GM12878 (cell line): ENCODE results near the gene TIMM29. TPM values are rescaled to one million over a fixed set of nuclear protein-coding genes. Genes with fewer than 3 reads are reported as not detected.

Experiments
- ATAC-seq: fragments of 200-7000 bp; cut with Tn5 transposase; 3 replicates; pipeline ENCODE4 v1.9.1; 2020; ENCODE audit warnings: mild to moderate bottlenecking, moderate library complexity
- BruUV-seq: library from RNA; stranded (reverse); fragments of 400-500 nt; replicated peaks from 2 replicates; lab custom pipeline; 2021; lab: Mats Ljungman, UMichigan
- CTCF ChIA-PET: fragments of 300-600 bp; sonication (Branson Sonifier 250); formaldehyde crosslinking; extraction: SDS; loops from one replicate; lab custom pipeline; 2021; ENCODE audit warnings: inconsistent platforms; lab: Yijun Ruan, JAX
- POLR2A ChIA-PET: fragments of 350-600 bp; formaldehyde crosslinking; extraction: SDS; loops from one replicate; lab custom pipeline; 2021; ENCODE audit warnings: inconsistent platforms; lab: Charles Lee
- RAD21 ChIA-PET: fragments of 300-600 bp; sonication (Branson Sonifier 250); formaldehyde crosslinking; loops from one replicate; lab custom pipeline; 2023; ENCODE audit warnings: antibody characterized with exemption; ENCODE audit not compliant: unreplicated experiment; lab: Charles Lee
- SMC1A ChIA-PET: fragments of 300-600 bp; sonication (Branson Sonifier 250); formaldehyde crosslinking; loops from one replicate; lab custom pipeline; 2023; ENCODE audit not compliant: unreplicated experiment, uncharacterized antibody; lab: Charles Lee
- DNase-seq: peaks from one replicate; pipeline ENCODE4 v3.0.0-alpha.2; 2011; ENCODE audit warnings: low read depth, low spot score
- FAIRE-seq: peaks from 3 replicates; lab custom pipeline; 2011; peaks lifted over from hg19 to GRCh38; lab: Jason Lieb, UNC
- H2AFZ ChIP-seq: 2 replicates; pipeline ENCODE4 v1.6.0; 2011; ENCODE audit warnings: low read depth, low read length, control low read depth; ENCODE audit not compliant: control insufficient read depth
- H3K27ac ChIP-seq: 2 replicates; pipeline ENCODE4 v1.5.1; 2011; ENCODE audit warnings: control low read depth; ENCODE audit not compliant: control insufficient read depth, insufficient read depth
- H3K27me3 ChIP-seq, 2 experiments: replicated peaks in 1 of 2; 2 replicates each; pipeline versions ENCODE4 v1.6.0 to v1.6.1; 2011; ENCODE audit warnings: low read length in 1 of 2; ENCODE audit not compliant: control insufficient read depth in 2 of 2, insufficient read depth in 2 of 2
- H3K36me3 ChIP-seq, 2 experiments: 2 replicates each; pipeline ENCODE4 v1.5.1; 2011; ENCODE audit warnings: low read length in 1 of 2; ENCODE audit not compliant: control insufficient read depth in 2 of 2, insufficient read depth in 2 of 2
- H3K4me1 ChIP-seq: 2 replicates; pipeline ENCODE4 v1.6.1; 2011; ENCODE audit warnings: mild to moderate bottlenecking, low read length, moderate library complexity, mixed read lengths; ENCODE audit not compliant: control insufficient read depth, insufficient read depth
- H3K4me2 ChIP-seq: 2 replicates; pipeline ENCODE4 v1.6.0; 2011; ENCODE audit warnings: control low read depth; ENCODE audit not compliant: control insufficient read depth, insufficient read depth
- H3K4me3 ChIP-seq: fragments of 200-600 bp; sonication (generic); 2 replicates; pipeline ENCODE4 v1.5.1; 2016
- H3K79me2 ChIP-seq: 2 replicates; pipeline ENCODE4 v1.6.0; 2011; ENCODE audit warnings: low read length; ENCODE audit not compliant: control insufficient read depth, insufficient read depth
- H3K9ac ChIP-seq: 2 replicates; pipeline ENCODE4 v1.8.0; 2011; ENCODE audit warnings: low read length, control low read depth, mixed read lengths; ENCODE audit not compliant: control insufficient read depth, insufficient read depth
- H3K9me3 ChIP-seq: replicated peaks from 3 replicates; pipeline ENCODE4 v1.5.1; 2011; ENCODE audit warnings: mild to moderate bottlenecking, low read length; ENCODE audit not compliant: control insufficient read depth, insufficient read depth
- H4K20me1 ChIP-seq: 2 replicates; pipeline ENCODE4 v1.6.0; 2011; ENCODE audit not compliant: control insufficient read depth, insufficient read depth
- CHD1 ChIP-seq: IDR thresholded peaks from 2 replicates; pipeline ENCODE4 v1.6.1; 2012; ENCODE audit warnings: low read depth, low read length, improper control_type of control experiment
- CREM ChIP-seq: IDR thresholded peaks from 2 replicates; pipeline ENCODE4 v1.6.1; 2014; ENCODE audit warnings: antibody characterized with exemption, low read depth
- FOXM1 ChIP-seq: IDR thresholded peaks from 2 replicates; pipeline ENCODE4 v1.6.1; 2012; ENCODE audit warnings: low read depth, mild to moderate bottlenecking, inconsistent platforms, low read length, moderate library complexity
- HCFC1 ChIP-seq: fragments of 150-350 bp; IDR thresholded peaks from 2 replicates; pipeline ENCODE4 v1.6.1; 2014; ENCODE audit warnings: low read length
- MEF2B ChIP-seq: fragments of 450-650 bp; IDR thresholded peaks from 2 replicates; pipeline ENCODE4 v1.6.1; 2018; ENCODE audit warnings: mild to moderate bottlenecking, moderate library complexity; ENCODE audit not compliant: partially characterized antibody, poor library complexity, severe bottlenecking
- NFYB ChIP-seq: IDR thresholded peaks from 2 replicates; pipeline ENCODE4 v1.6.1; 2011; ENCODE audit warnings: low read depth, mild to moderate bottlenecking, low read length, improper control_type of control experiment, moderate library complexity; ENCODE audit not compliant: insufficient read depth
- PAX8 ChIP-seq: fragments of 450-650 bp; IDR thresholded peaks from 2 replicates; pipeline ENCODE4 v1.6.1; 2017; ENCODE audit warnings: mild to moderate bottlenecking, moderate library complexity
- RELA ChIP-seq: fragments of 450-650 bp; IDR thresholded peaks from 2 replicates; pipeline ENCODE4 v1.8.0; 2014; ENCODE audit warnings: borderline replicate concordance; ENCODE audit not compliant: partially characterized antibody
- RFX5 ChIP-seq: IDR thresholded peaks from 2 replicates; pipeline ENCODE4 v1.6.1; 2011; ENCODE audit warnings: low read depth, low read length, improper control_type of control experiment
- SMC3 ChIP-seq: IDR thresholded peaks from 2 replicates; pipeline ENCODE4 v1.6.1; 2011; ENCODE audit warnings: low read length, improper control_type of control experiment, borderline replicate concordance
- SPI1 ChIP-seq: IDR thresholded peaks from 2 replicates; pipeline ENCODE4 v1.6.1; 2011; ENCODE audit warnings: low read depth, mild to moderate bottlenecking, low read length, moderate library complexity, borderline replicate concordance; ENCODE audit not compliant: insufficient read depth
- SREBF1 ChIP-seq: IDR thresholded peaks from 2 replicates; pipeline ENCODE4 v1.6.1; 2012; ENCODE audit warnings: mild to moderate bottlenecking, low read length
- SREBF2 ChIP-seq: IDR thresholded peaks from 2 replicates; pipeline ENCODE4 v1.6.1; 2012; ENCODE audit warnings: mild to moderate bottlenecking, low read length
- SRF ChIP-seq, 2 experiments: IDR thresholded peaks; 2 replicates each; pipeline ENCODE4 v1.6.1; 2011; ENCODE audit warnings: low read depth in 2 of 2, low read length in 2 of 2, mild to moderate bottlenecking in 1 of 2, moderate library complexity in 1 of 2
- TARDBP ChIP-seq: IDR thresholded peaks from 2 replicates; pipeline ENCODE4 v1.6.1; 2016; ENCODE audit warnings: borderline replicate concordance
- TCF3 ChIP-seq: IDR thresholded peaks from 2 replicates; pipeline ENCODE4 v1.6.1; 2012; ENCODE audit warnings: low read depth, mild to moderate bottlenecking, low read length, borderline replicate concordance; ENCODE audit not compliant: insufficient read depth
- ZNF622 ChIP-seq: fragments of 450-650 bp; IDR thresholded peaks from 2 replicates; pipeline ENCODE4 v1.6.1; 2017; ENCODE audit warnings: mild to moderate bottlenecking, inconsistent platforms
- WGBS: methylation state at CpG from one replicate; pipeline ENCODE4 v1.1.6; 2016; ENCODE audit warnings: low lambda C conversion rate; ENCODE audit not compliant: insufficient replicate concordance, insufficient coverage; ENCODE audit errors: missing lambda C conversion rate; 5-methylcytosine and 5-hydroxymethylcytosine counted together
- in situ Hi-C: fragments of 300-500 bp; cut with MboI; formaldehyde crosslinking; loops from 9 replicates; pipeline ENCODE4 v1.14.3; 2018; ENCODE audit warnings: mixed read lengths
- intact Hi-C: fragments of 100-400 bp; cut with micrococcal nuclease; formaldehyde crosslinking; loops from one replicate; pipeline ENCODE4 v1.14.2; 2022; ENCODE audit not compliant: unreplicated experiment
- polyA plus RNA-seq, 11 experiments: library from polyadenylated mRNA; depleted of rRNA in 4 of 11; unstranded in 6 of 11; stranded (reverse) in 5 of 11; fragments of >200 nt; fragmentation: Nextera tagmentation in 4 of 11; fragmentation: Illumina TruSeq in 1 of 11; extraction: Ambion mirVana in 4 of 11; extraction: Trizol in 1 of 11; gene quantifications; 1 replicate in 1 of 11; 2 replicates in 10 of 11; pipeline versions ENCODE4 v1.2.1 to v1.2.3, GENCODE V29; 2011 to 2016; ENCODE audit warnings: inconsistent platforms in 2 of 11, missing spikeins in 2 of 11, low read depth in 1 of 11
- total RNA-seq, 4 experiments: library from RNA; depleted of rRNA in 3 of 4; stranded (reverse); fragments of >200 nt in 3 of 4; fragmentation: Illumina TruSeq in 1 of 4; extraction: Trizol in 1 of 4; gene quantifications; 2 replicates each; pipeline versions ENCODE4 v1.2.1 to v1.2.3, GENCODE V29; 2013 to 2021
- TF ChIP-seq, protein P1 (sequence below): IDR thresholded peaks from 2 replicates; pipeline ENCODE4 v1.6.1; 2011; ENCODE audit warnings: borderline replicate concordance, low read depth, mild to moderate bottlenecking, moderate library complexity, mixed read lengths, low read length; ENCODE audit not compliant: insufficient read depth; ENCODE audit errors: extremely low read length
- TF ChIP-seq, protein P2 (sequence below): fragments of 450-650 bp; IDR thresholded peaks from 2 replicates; pipeline ENCODE4 v1.6.1; 2014; ENCODE audit warnings: mild to moderate bottlenecking
- TF ChIP-seq, protein P3 (sequence below): fragments of 450-650 bp; IDR thresholded peaks from 2 replicates; pipeline ENCODE4 v1.6.1; 2016; ENCODE audit warnings: mild to moderate bottlenecking

Gene TIMM29
- total and polyA plus RNA-seq, 10 of the 15 experiments (the other 5 are each of a cell fraction or from before 2014, with no cell fraction given): 2.4 to 27.9 (median 13.5) TPM

DNA sequence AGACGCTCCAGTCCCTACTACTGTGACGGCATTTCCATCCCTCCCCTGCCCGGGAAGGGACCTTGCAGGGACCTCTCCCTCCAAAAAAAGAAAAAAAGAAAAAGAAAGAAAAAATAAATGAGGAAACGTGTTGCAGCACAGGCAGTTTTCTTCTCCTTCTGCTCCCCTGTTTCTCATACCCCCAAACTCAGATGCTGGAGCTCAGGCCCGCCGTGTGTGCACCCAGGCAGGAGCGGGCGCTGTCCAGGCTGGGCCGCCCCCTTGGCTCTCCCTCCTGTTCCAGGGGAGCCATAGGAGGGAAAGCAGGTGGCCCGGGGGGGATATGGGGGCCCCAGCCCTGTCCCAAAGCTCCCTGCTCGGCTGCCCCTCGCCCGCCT is 6.0 kb upstream of the TIMM29 start:
- no peak overlapping the region for H3K4me3 ChIP-seq
- H3K9me3 ChIP-seq: no peaks in the 10 kb centered on the region
- H3K4me1 ChIP-seq: peaks cover 5% of the 10 kb centered on the region
- no peak overlapping the region for H3K27ac ChIP-seq
- ChIA-PET POLR2A (no interaction called here), RAD21 (no interaction called here), CTCF (no interaction called here), SMC1A (no interaction called here)
- in situ Hi-C loops (no loop called here), intact Hi-C loops (no loop called here)
- no peaks in the 10 kb centered on the region for H4K20me1 ChIP-seq
- no peak overlapping the region for H3K4me2 ChIP-seq
- DNase-seq: no peak
- no peak for ATAC-seq
- H2AFZ ChIP-seq: no peak overlapping the region
- TF ChIP-seq FOXM1 (no peak), SMC3 (no peak), SREBF2 (no peak), MEF2B (no peak), ZNF622 (no peak), TARDBP (no peak), CREM (no peak), SRF (IDR thresholded peaks at IDR 0.05; ENCODE audit: low read depth in 2 of 2, low read length in 2 of 2) (no peak), TCF3 (no peak), SREBF1 (no peak), SPI1 (no peak), NFYB (no peak), RFX5 (no peak), CHD1 (no peak), HCFC1 (no peak), RELA (no peak), PAX8 (no peak)
- TF ChIP-seq, protein P1, sequence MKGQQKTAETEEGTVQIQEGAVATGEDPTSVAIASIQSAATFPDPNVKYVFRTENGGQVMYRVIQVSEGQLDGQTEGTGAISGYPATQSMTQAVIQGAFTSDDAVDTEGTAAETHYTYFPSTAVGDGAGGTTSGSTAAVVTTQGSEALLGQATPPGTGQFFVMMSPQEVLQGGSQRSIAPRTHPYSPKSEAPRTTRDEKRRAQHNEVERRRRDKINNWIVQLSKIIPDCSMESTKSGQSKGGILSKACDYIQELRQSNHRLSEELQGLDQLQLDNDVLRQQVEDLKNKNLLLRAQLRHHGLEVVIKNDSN: no peak
- TF ChIP-seq, protein P2, sequence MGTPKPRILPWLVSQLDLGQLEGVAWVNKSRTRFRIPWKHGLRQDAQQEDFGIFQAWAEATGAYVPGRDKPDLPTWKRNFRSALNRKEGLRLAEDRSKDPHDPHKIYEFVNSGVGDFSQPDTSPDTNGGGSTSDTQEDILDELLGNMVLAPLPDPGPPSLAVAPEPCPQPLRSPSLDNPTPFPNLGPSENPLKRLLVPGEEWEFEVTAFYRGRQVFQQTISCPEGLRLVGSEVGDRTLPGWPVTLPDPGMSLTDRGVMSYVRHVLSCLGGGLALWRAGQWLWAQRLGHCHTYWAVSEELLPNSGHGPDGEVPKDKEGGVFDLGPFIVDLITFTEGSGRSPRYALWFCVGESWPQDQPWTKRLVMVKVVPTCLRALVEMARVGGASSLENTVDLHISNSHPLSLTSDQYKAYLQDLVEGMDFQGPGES: no peak
- TF ChIP-seq, protein P3, sequence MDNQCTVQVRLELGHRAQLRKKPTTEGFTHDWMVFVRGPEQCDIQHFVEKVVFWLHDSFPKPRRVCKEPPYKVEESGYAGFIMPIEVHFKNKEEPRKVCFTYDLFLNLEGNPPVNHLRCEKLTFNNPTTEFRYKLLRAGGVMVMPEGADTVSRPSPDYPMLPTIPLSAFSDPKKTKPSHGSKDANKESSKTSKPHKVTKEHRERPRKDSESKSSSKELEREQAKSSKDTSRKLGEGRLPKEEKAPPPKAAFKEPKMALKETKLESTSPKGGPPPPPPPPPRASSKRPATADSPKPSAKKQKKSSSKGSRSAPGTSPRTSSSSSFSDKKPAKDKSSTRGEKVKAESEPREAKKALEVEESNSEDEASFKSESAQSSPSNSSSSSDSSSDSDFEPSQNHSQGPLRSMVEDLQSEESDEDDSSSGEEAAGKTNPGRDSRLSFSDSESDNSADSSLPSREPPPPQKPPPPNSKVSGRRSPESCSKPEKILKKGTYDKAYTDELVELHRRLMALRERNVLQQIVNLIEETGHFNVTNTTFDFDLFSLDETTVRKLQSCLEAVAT: no peak
- peaks cover 8 to 28% of the 10 kb centered on the region in 2 experiments; a peak in 3 of 4 replicates for H3K36me3 ChIP-seq
- BruUV-seq: no TSS peak
- H3K79me2 ChIP-seq: peaks cover 4% of the 10 kb centered on the region
- no peak for FAIRE-seq
- 89% methylated on average over 13 of the region's 13 CpGs for WGBS
- no peak overlapping the region for H3K9ac ChIP-seq
- H3K27me3 ChIP-seq: no peaks in the 10 kb centered on the region
